Measurements from ENCODE around the gene NPY2R.

Gene NPY2R

GRCh38 chr4:155208258-155209054 lies at the start of gene NPY2R:
TSS of gene NPY2R (plus strand) at chr4:155208636. CDS start at chr4:155213940, 5,304 bp downstream.
- FAIRE-seq = no peak

GRCh38 chr4:155161357-155161756 lies 47.1 kb upstream of the NPY2R start:
- FAIRE-seq = no peak

- FAIRE-seq = no peak
Measured at GRCh38 chr4:155164718-155165117, 43.7 kb upstream of the NPY2R start.

- no peak for FAIRE-seq
Measured at GRCh38 chr4:155170569-155170968, 37.9 kb upstream of the NPY2R start.

GRCh38 chr4:155173371-155173770 lies 35.1 kb upstream of the NPY2R start:
- no peak for FAIRE-seq

GRCh38 chr4:155174668-155175067 lies 33.8 kb upstream of the NPY2R start:
- no peak for FAIRE-seq

- FAIRE-seq = no peak
Measured at GRCh38 chr4:155179216-155179615, 29.2 kb upstream of the NPY2R start.

- no peak for FAIRE-seq
Measured at GRCh38 chr4:155186972-155187371, 21.5 kb upstream of the NPY2R start.

- FAIRE-seq = no peak
Measured at GRCh38 chr4:155187989-155188388, 20.4 kb upstream of the NPY2R start.

GRCh38 chr4:155190099-155190498 lies 18.3 kb upstream of the NPY2R start:
- no peak for FAIRE-seq

- FAIRE-seq = no peak
Measured at GRCh38 chr4:155197757-155198156, 10.7 kb upstream of the NPY2R start.

- no peak for FAIRE-seq
Measured at GRCh38 chr4:155207534-155208257, 740 bp upstream of the NPY2R start.

GRCh38 chr4:155220025-155220424 lies 11.6 kb downstream of the NPY2R start:
- FAIRE-seq = no peak

- FAIRE-seq = peak; percentile 31
Measured at GRCh38 chr4:155227131-155227530, 18.7 kb downstream of the NPY2R start.

- FAIRE-seq = no peak
Measured at GRCh38 chr4:155228713-155229112, 20.3 kb downstream of the NPY2R start.

- no peak for FAIRE-seq
Measured at GRCh38 chr4:155232432-155232831, 24.0 kb downstream of the NPY2R start.

- FAIRE-seq = no peak
Measured at GRCh38 chr4:155234206-155234605, 25.8 kb downstream of the NPY2R start.

- no peak for FAIRE-seq
Measured at GRCh38 chr4:155237567-155237966, 29.1 kb downstream of the NPY2R start.

GRCh38 chr4:155241225-155241624 lies 32.8 kb downstream of the NPY2R start:
- FAIRE-seq = peak; percentile 53

- FAIRE-seq = no peak
Measured at GRCh38 chr4:155241664-155242063, 33.2 kb downstream of the NPY2R start.

GRCh38 chr4:155245105-155245504 lies 36.7 kb downstream of the NPY2R start:
- FAIRE-seq = no peak

- FAIRE-seq = no peak
Measured at GRCh38 chr4:155248002-155248896, 39.8 kb downstream of the NPY2R start.

- no peak for FAIRE-seq
Measured at GRCh38 chr4:155249016-155249566, 40.7 kb downstream of the NPY2R start.
